ENCODE measurements around the gene DMRTC2. TPM values are rescaled to one million over a fixed set of nuclear protein-coding genes. Genes with fewer than 3 reads are reported as not detected.
A peak's percentile ranks its signal among the peaks of the same experiment; 100 is the strongest.

DMRTC2 gene
- total RNA-seq, 2 donors from 2014 or later: 9.6 TPM; not detected in 1

DNA sequence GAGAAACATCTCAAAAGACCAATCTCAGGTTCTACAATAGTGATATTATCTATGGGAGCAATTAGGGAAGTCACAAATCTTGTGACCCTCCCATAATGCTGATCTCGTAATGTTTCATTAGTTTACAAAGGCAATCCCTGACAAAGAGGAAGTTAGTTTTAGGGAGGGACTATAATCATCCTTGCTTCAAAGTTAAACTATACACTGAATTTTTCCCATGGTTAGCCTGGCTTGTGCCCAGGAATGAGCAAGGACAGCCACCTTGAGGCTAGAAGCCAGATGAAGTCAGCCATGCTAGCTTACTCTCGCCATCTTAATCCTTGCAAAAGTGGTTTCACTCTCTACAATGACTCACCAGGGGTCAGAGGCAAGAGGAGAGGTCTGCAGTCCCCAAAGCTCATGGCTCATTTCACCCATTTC is 43.0 kb upstream of the DMRTC2 start:
- Histone ChIP-seq H3K27me3 (replicated peaks; ENCODE audit: insufficient read depth) (no peaks in the 10 kb centered on the region), H3K9me3 (no peaks in the 10 kb centered on the region), H3K27ac (no peak overlapping the region), H3K36me3 (no peaks in the 10 kb centered on the region), H3K4me1 (replicated peaks) (no peaks in the 10 kb centered on the region), H3K4me3 (no peak overlapping the region)
- TF ChIP-seq CTCF (IDR thresholded peaks at IDR 0.05) (no peak), POLR2A (IDR thresholded peaks at IDR 0.05) (no peak), POLR2AphosphoS5 (IDR thresholded peaks at IDR 0.05) (peak; percentile 15)
- DNase-seq (ENCODE audit: low spot score): no peak
- intact Hi-C loops (cut with DNase I): no loop called here
- 26% methylated on average over 2 of the region's 2 CpGs for WGBS

DNA sequence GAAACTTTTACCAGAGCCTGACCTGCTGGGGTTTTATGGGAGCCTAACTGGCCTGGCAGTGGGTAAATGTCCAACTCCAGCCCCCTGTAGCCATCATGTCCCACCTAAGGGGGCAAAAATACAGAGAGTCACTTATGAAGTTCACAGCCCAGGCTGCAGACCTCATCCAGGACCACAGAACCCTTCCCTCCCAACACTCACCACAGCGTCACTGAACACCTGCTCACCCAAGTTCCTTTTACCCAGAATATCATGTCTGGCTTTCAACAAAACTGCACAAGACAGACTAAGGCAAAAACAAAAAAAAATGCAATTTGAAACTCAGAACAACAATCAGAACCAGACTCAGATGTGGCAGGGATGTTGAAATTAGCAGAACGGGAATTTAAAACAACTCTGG is 42.1 kb upstream of the DMRTC2 start:
- H3K9me3 ChIP-seq: no peaks in the 10 kb centered on the region
- H3K36me3 ChIP-seq: no peaks in the 10 kb centered on the region
- no peaks in the 10 kb centered on the region for H3K27me3 ChIP-seq (replicated peaks; ENCODE audit: insufficient read depth)
- no peak overlapping the region for H3K27ac ChIP-seq
- H3K4me1 ChIP-seq (replicated peaks): no peaks in the 10 kb centered on the region
- no peak for TF ChIP-seq CTCF (IDR thresholded peaks at IDR 0.05)
- TF ChIP-seq POLR2A (IDR thresholded peaks at IDR 0.05): no peak
- TF ChIP-seq POLR2AphosphoS5 (IDR thresholded peaks at IDR 0.05): no peak
- no peak overlapping the region for H3K4me3 ChIP-seq
- DNase-seq (ENCODE audit: low spot score): no peak
- intact Hi-C loops (cut with DNase I): no loop called here
- WGBS: 86% methylated on average over 2 of the region's 2 CpGs

DNA sequence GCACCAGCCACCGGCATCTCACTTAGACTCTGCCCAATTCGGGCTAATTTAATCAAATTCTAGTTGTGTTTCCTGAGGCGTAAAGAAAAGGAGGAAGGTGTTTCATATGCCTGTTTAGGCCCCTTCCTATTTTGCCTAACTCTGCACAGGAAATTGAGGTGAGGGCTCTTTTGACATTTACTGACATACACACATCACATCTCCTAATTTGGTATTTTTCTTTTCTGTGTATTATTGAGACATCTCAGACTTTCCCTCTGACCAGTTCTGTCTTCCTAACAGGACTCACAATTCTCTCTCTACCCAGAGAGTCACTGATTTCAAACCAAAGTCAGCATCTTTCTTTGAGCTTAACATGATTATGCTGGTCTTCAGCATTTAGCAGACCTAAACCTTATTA is 40.5 kb upstream of the DMRTC2 start:
- WGBS: 94% methylated on average over 3 of the region's 3 CpGs
- Histone ChIP-seq H3K9me3 (no peaks in the 10 kb centered on the region), H3K4me3 (no peak overlapping the region), H3K27ac (no peak overlapping the region), H3K36me3 (no peaks in the 10 kb centered on the region), H3K27me3 (replicated peaks; ENCODE audit: insufficient read depth) (no peaks in the 10 kb centered on the region), H3K4me1 (replicated peaks) (no peaks in the 10 kb centered on the region)
- TF ChIP-seq CTCF (IDR thresholded peaks at IDR 0.05) (no peak), POLR2A (IDR thresholded peaks at IDR 0.05) (no peak), POLR2AphosphoS5 (IDR thresholded peaks at IDR 0.05) (no peak)
- intact Hi-C loops (cut with DNase I): no loop called here
- no peak for DNase-seq (ENCODE audit: low spot score)

- intact Hi-C loops (cut with DNase I): no loop called here
- DNase-seq (ENCODE audit: low spot score): no peak
- no peaks in the 10 kb centered on the region for H3K36me3 ChIP-seq
- H3K4me1 ChIP-seq (replicated peaks): no peaks in the 10 kb centered on the region
- no peaks in the 10 kb centered on the region for H3K9me3 ChIP-seq
- H3K4me3 ChIP-seq: no peak overlapping the region
- no peaks in the 10 kb centered on the region for H3K27me3 ChIP-seq (replicated peaks; ENCODE audit: insufficient read depth)
- 92% methylated on average over 3 of the region's 3 CpGs for WGBS
- no peak overlapping the region for H3K27ac ChIP-seq
- no peak for TF ChIP-seq CTCF (IDR thresholded peaks at IDR 0.05)
- TF ChIP-seq POLR2AphosphoS5 (IDR thresholded peaks at IDR 0.05): no peak
- TF ChIP-seq POLR2A (IDR thresholded peaks at IDR 0.05): no peak
Measured at GRCh38 chr19:41807176-41807575, 37.7 kb upstream of the DMRTC2 start.

GRCh38 chr19:41808663-41809566 is 35.9 kb upstream of the DMRTC2 start:
- Histone ChIP-seq H3K4me3 (no peak overlapping the region), H3K36me3 (no peaks in the 10 kb centered on the region), H3K27me3 (replicated peaks; ENCODE audit: insufficient read depth) (no peaks in the 10 kb centered on the region), H3K4me1 (replicated peaks) (no peaks in the 10 kb centered on the region), H3K9me3 (no peaks in the 10 kb centered on the region), H3K27ac (no peak overlapping the region)
- TF ChIP-seq POLR2AphosphoS5 (IDR thresholded peaks at IDR 0.05) (no peak), POLR2A (IDR thresholded peaks at IDR 0.05) (no peak), CTCF (IDR thresholded peaks at IDR 0.05) (no peak)
- DNase-seq (ENCODE audit: low spot score): no peak
- intact Hi-C loops (cut with DNase I): no loop called here
- 77% methylated on average over 16 of the region's 16 CpGs for WGBS
